Measurements from ENCODE around the gene BACH2.

BACH2 gene

DNA sequence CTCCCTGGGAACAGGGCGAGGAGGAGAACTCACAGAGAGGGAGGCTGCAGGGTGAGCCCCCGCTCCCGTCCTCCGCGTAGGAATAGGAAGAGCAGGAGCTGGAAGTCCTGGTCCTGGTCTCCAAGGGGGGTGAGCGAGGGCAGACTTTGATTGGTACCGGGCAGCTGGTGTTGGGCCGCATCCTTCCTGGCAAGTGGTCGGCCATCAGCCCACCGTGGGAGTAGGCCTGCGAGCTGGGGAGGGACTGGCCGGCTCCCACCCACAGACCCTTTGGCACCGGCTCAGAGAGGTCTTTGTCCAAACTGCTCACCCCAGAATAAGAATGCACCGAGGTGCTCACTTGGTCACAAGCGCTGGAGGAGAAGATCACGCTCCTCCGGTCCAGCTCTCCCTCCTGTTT lies 346.2 kb downstream of the BACH2 start:
- no peaks in the 10 kb centered on the region for H3K4me1 ChIP-seq (ENCODE audit: insufficient read depth, low read length)
- H3K27me3 ChIP-seq (ENCODE audit: insufficient read depth, low read length): no peaks in the 10 kb centered on the region
- H3K9me3 ChIP-seq (ENCODE audit: insufficient read depth, low read depth, low read length): no peaks in the 10 kb centered on the region
- H3K36me3 ChIP-seq (ENCODE audit: insufficient read depth, low read depth, low read length): no peaks in the 10 kb centered on the region
- H3K4me3 ChIP-seq (ENCODE audit: low read length): no peak overlapping the region
- no peak overlapping the region for H3K9ac ChIP-seq (ENCODE audit: low read depth, low read length)
- no peak overlapping the region for H3K27ac ChIP-seq (ENCODE audit: low read length)

DNA sequence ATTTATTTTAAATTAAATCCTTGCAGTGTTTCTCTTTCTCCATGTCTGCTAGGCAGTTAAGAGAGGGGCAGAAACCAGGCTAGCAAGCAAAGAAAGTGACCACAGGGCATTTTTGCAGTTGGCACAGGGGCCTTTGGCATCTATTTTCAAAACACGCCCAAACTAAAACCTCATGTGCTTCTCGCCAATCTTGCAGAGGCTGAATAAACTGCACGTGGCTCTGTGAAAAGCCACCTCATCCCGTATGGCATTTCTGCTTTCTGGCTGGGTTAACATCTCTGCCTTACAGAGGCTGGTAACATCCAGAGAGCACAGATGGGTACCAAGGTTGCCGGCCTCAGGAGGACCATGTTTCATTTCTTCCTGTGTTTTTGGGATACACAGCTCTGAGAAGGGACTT lies 347.8 kb downstream of the BACH2 start:
- 0 out of 2 replicates have a peak, but pooled peaks cover 2% of the 10 kb centered on the region for H3K9me3 ChIP-seq (ENCODE audit: insufficient read depth, low read depth, low read length)
- H3K36me3 ChIP-seq (ENCODE audit: insufficient read depth, low read depth, low read length): no peaks in the 10 kb centered on the region
- no peaks in the 10 kb centered on the region for H3K4me1 ChIP-seq (ENCODE audit: insufficient read depth, low read length)
- no peak overlapping the region for H3K4me3 ChIP-seq (ENCODE audit: low read length)
- H3K9ac ChIP-seq (ENCODE audit: low read depth, low read length): no peak overlapping the region
- H3K27me3 ChIP-seq (ENCODE audit: insufficient read depth, low read length): no peaks in the 10 kb centered on the region
- no peak overlapping the region for H3K27ac ChIP-seq (ENCODE audit: low read length)

DNA sequence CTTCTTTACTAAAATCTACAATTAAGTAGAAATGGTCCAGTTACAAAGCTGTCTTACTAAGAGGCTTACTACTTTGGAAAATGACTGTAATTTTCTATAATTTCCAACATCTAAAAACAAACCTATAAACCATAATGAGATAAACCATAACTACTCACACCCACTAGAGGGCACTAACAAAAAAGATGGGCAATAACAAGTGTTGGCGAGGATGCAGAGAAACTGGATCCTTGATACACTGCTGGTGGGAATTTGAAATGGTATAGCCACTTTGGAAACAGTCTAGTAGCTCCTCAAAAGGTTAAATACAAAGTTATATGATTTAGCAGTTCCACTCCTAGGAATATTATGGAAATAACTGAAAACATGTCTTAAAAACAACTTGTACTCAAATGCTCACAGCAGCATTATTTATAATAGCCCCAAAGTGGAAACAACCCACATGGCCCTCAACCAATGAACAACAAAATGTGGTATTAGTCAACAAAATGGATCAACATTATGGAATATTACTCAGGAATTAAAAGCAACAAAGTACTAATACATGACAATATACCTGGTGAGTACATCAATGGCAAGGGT lies 351.7 kb downstream of the BACH2 start:
- H3K4me1 ChIP-seq (ENCODE audit: insufficient read depth, low read length): no peaks in the 10 kb centered on the region
- H3K27ac ChIP-seq (ENCODE audit: low read length): no peak overlapping the region
- no peak overlapping the region for H3K9ac ChIP-seq (ENCODE audit: low read depth, low read length)
- no peaks in the 10 kb centered on the region for H3K36me3 ChIP-seq (ENCODE audit: insufficient read depth, low read depth, low read length)
- 0 out of 2 replicates have a peak, but pooled peaks cover 2% of the 10 kb centered on the region for H3K9me3 ChIP-seq (ENCODE audit: insufficient read depth, low read depth, low read length)
- H3K4me3 ChIP-seq (ENCODE audit: low read length): no peak overlapping the region
- H3K27me3 ChIP-seq (ENCODE audit: insufficient read depth, low read length): no peaks in the 10 kb centered on the region

DNA sequence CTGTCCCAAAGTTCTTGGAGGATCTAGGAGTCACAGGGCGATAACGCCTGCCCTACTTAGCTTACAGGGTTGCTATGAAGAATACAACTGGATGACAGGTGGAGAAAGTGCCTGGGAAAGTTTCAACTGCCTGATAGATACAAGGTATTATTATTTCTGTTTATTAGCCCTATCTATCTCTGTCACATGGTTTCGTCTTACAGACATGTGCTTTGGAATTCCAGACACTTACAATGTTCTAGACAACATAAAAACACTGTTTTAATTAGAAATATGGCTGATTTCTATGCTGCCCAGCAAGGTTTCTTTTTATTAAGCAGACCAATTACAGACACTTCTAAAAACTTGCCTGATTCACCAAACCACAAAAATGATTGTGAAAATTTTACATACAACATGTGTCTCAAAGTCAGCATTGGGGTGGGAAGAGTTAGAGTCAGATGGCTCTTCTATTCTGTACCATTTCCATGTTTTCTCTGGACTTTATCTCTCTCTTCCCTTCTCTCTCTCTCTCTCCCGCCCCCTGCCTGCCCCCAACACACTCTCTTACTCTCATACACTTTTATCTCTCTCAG lies 352.4 kb downstream of the BACH2 start:
- H3K4me1 ChIP-seq (ENCODE audit: insufficient read depth, low read length): no peaks in the 10 kb centered on the region
- no peak overlapping the region for H3K4me3 ChIP-seq (ENCODE audit: low read length)
- H3K36me3 ChIP-seq (ENCODE audit: insufficient read depth, low read depth, low read length): no peaks in the 10 kb centered on the region
- 0 out of 2 replicates have a peak, but pooled peaks cover 2% of the 10 kb centered on the region for H3K9me3 ChIP-seq (ENCODE audit: insufficient read depth, low read depth, low read length)
- no peak overlapping the region for H3K9ac ChIP-seq (ENCODE audit: low read depth, low read length)
- no peaks in the 10 kb centered on the region for H3K27me3 ChIP-seq (ENCODE audit: insufficient read depth, low read length)
- no peak overlapping the region for H3K27ac ChIP-seq (ENCODE audit: low read length)

DNA sequence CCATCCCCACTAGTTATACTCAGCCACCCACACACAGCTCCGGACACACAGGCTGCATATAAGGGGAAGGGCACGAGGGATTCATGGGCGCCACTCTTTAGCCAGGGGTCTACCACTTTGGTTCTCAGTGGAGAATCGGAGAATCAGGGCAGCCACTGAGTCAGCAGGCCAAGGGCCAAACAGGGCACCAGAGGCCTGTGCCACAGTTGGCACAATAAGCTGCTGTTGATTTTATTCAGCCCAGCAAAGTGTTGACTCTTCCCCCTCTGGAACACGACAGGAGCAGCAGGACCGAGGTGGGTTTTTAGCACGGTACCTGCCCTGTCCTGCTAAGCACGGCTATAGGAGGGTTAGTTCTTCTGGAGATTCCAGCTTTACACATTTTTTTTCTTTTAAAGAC lies 354.0 kb downstream of the BACH2 start:
- Histone ChIP-seq H3K4me3 (ENCODE audit: low read length) (no peak overlapping the region), H3K9me3 (ENCODE audit: insufficient read depth, low read depth, low read length) (0 out of 2 replicates have a peak, but pooled peaks cover 2% of the 10 kb centered on the region), H3K27ac (ENCODE audit: low read length) (no peak overlapping the region), H3K36me3 (ENCODE audit: insufficient read depth, low read depth, low read length) (no peaks in the 10 kb centered on the region), H3K27me3 (ENCODE audit: insufficient read depth, low read length) (no peaks in the 10 kb centered on the region), H3K4me1 (ENCODE audit: insufficient read depth, low read length) (no peaks in the 10 kb centered on the region), H3K9ac (ENCODE audit: low read depth, low read length) (no peak overlapping the region)

DNA sequence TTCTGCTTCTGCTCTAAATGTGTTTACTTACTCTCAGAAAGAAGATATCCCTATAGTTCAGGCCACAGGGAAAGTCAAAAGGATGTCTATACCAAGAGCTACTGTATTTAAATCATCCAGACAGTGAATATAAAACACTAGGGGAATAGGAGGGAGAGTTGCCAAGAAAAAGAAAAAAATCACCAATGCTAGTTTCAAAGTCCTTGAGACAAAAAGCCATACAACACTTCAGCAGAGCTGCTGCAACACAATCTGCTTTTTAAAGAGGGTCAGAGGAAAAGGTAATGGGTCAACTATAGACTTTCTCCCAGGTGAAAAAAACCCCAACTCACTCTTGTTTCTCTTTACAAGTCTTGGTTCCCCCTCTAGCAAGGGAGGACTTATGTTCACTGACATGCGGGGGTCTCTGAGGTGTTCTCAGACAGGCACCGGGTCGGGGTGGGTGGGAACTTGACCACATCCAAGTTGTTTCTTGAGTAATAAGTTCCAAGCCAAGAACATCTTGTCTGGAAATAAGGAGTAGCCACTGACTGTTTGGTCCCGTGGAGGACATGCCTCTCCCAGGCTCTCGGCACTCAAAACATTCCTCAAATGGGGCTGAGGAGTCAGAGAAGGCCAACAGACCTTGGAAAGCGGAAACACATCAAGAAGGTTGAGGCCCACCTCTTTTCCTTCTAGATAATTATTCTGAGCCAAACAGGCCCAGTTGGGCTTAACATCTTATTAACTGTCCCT lies 354.7 kb downstream of the BACH2 start:
- H3K9me3 ChIP-seq (ENCODE audit: insufficient read depth, low read depth, low read length): 0 out of 2 replicates have a peak, but pooled peaks cover 2% of the 10 kb centered on the region
- no peaks in the 10 kb centered on the region for H3K27me3 ChIP-seq (ENCODE audit: insufficient read depth, low read length)
- no peaks in the 10 kb centered on the region for H3K36me3 ChIP-seq (ENCODE audit: insufficient read depth, low read depth, low read length)
- H3K4me1 ChIP-seq (ENCODE audit: insufficient read depth, low read length): no peaks in the 10 kb centered on the region
- H3K27ac ChIP-seq (ENCODE audit: low read length): no peak overlapping the region
- H3K9ac ChIP-seq (ENCODE audit: low read depth, low read length): no peak overlapping the region
- H3K4me3 ChIP-seq (ENCODE audit: low read length): no peak overlapping the region

DNA sequence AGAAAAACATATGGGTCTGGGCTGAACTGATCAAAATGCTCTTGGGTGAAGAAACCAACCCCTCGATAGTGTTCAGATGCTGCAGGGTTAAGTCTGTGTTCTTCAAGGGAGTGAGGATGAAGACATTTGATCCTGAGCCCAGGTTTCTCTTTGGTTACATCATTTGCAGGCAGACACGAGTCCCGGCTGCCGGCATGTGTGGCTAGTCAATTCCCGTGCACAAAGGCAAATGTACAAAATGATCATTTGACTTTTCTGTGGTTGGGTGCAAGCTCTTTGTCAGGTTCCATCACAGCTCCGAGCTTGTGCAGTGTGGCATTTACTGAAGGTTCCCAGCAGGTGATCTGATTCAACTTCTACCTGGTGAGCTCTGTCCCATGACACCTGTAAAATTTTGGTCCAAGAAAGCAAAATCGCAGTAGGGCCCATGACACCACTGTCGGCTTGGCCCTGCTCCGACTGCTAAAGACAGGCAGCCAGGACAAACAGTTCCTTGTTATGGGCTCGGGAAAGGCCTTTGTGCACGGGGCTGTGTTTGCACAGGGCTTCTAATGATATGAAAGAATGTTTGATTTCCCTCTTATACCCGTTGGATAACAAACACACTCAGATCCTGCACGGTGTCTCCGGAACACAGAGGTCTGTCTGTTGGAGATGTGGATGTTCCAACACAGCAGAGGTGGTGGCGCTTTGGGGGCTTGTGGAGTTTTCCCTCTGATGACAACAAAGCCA lies 355.4 kb downstream of the BACH2 start:
- H3K4me1 ChIP-seq (ENCODE audit: insufficient read depth, low read length): no peaks in the 10 kb centered on the region
- H3K27ac ChIP-seq (ENCODE audit: low read length): no peak overlapping the region
- no peaks in the 10 kb centered on the region for H3K27me3 ChIP-seq (ENCODE audit: insufficient read depth, low read length)
- no peak overlapping the region for H3K4me3 ChIP-seq (ENCODE audit: low read length)
- 0 out of 2 replicates have a peak, but pooled peaks cover 2% of the 10 kb centered on the region for H3K9me3 ChIP-seq (ENCODE audit: insufficient read depth, low read depth, low read length)
- no peaks in the 10 kb centered on the region for H3K36me3 ChIP-seq (ENCODE audit: insufficient read depth, low read depth, low read length)
- H3K9ac ChIP-seq (ENCODE audit: low read depth, low read length): no peak overlapping the region

DNA sequence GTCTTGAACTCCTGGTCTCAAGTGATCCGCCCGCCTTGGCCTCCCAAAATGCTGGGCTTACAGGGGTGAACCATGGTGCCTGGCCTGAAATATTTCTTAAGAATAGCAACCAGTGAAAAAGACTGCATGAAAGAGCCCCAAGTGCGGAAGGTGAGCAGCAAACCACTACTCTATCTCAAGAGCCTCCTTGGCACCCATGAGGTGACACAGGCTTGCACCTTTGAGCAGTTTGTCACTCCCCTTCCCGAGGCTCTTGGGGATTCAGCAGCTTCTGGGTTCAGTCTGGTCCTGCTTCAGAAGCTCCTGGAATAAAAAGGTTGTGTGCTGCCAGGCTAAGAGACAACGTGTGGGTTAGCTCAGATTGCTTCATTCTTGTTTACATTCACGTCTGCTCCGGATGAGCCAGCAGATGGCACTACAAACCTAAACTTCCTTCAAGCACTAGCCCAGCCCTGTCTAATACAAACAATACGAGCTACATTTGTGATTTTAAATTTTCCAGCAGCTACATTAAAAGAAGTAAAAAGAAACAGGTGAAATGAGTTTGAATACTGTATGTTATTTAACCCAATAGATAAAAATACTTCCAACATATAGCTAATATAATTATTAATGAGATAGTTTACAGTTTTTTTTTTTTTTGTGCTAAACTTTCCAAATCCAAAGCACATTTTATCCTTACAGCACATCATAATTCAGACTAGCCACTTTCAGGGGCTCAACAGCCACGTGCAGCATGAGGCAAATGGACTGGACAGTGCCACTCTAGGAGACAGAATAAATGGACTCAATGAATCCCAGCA lies 356.2 kb downstream of the BACH2 start:
- 0 out of 2 replicates have a peak, but pooled peaks cover 2% of the 10 kb centered on the region for H3K9me3 ChIP-seq (ENCODE audit: insufficient read depth, low read depth, low read length)
- H3K27ac ChIP-seq (ENCODE audit: low read length): no peak overlapping the region
- H3K4me3 ChIP-seq (ENCODE audit: low read length): no peak overlapping the region
- H3K9ac ChIP-seq (ENCODE audit: low read depth, low read length): no peak overlapping the region
- H3K27me3 ChIP-seq (ENCODE audit: insufficient read depth, low read length): no peaks in the 10 kb centered on the region
- no peaks in the 10 kb centered on the region for H3K36me3 ChIP-seq (ENCODE audit: insufficient read depth, low read depth, low read length)
- no peaks in the 10 kb centered on the region for H3K4me1 ChIP-seq (ENCODE audit: insufficient read depth, low read length)

DNA sequence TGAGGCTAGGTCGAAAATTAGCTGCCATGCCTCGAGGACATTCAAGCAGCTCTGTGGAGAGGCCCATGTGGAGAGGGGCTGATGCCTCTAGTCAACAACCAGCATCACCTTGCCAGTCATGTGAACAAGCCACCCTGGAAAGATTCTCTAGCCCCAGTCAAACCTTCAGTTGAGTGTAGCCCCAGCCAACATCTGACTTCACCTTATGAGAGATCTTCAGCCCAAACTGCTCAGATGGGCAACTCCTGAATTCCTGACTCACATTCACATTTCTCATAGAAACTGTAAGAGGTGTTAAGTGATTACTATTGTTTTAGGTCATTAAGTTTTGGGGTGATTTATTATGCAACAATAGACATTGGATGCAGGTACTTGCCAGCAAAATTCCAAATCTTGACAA lies 357.5 kb downstream of the BACH2 start:
- Histone ChIP-seq H3K36me3 (ENCODE audit: insufficient read depth, low read depth, low read length) (no peaks in the 10 kb centered on the region), H3K9ac (ENCODE audit: low read depth, low read length) (no peak overlapping the region), H3K27ac (ENCODE audit: low read length) (no peak overlapping the region), H3K9me3 (ENCODE audit: insufficient read depth, low read depth, low read length) (no peaks in the 10 kb centered on the region), H3K4me3 (ENCODE audit: low read length) (no peak overlapping the region), H3K27me3 (ENCODE audit: insufficient read depth, low read length) (no peaks in the 10 kb centered on the region), H3K4me1 (ENCODE audit: insufficient read depth, low read length) (no peaks in the 10 kb centered on the region)

DNA sequence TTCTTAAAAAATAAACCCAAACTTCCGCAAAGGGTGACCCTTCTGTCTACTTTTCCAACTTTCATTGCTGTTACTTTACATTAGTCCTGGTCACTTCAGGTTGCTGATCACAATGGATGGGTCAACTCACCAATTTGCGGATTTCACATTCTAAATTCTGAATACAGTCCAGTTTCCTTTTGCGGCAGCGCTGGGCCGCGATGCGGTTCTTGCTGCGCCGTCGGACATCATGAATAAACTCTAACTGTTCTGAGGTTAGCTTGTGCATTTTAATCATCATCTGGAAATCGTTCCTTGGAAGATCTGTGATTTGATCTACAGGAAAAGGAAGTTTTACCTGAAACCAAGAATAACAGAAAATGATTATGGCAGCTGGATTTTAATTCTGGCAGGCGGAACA lies 358.6 kb downstream of the BACH2 start:
- Histone ChIP-seq H3K9me3 (ENCODE audit: insufficient read depth, low read depth, low read length) (no peaks in the 10 kb centered on the region), H3K4me3 (ENCODE audit: low read length) (no peak overlapping the region), H3K4me1 (ENCODE audit: insufficient read depth, low read length) (no peaks in the 10 kb centered on the region), H3K27me3 (ENCODE audit: insufficient read depth, low read length) (no peaks in the 10 kb centered on the region), H3K36me3 (ENCODE audit: insufficient read depth, low read depth, low read length) (no peaks in the 10 kb centered on the region), H3K9ac (ENCODE audit: low read depth, low read length) (no peak overlapping the region), H3K27ac (ENCODE audit: low read length) (no peak overlapping the region)

DNA sequence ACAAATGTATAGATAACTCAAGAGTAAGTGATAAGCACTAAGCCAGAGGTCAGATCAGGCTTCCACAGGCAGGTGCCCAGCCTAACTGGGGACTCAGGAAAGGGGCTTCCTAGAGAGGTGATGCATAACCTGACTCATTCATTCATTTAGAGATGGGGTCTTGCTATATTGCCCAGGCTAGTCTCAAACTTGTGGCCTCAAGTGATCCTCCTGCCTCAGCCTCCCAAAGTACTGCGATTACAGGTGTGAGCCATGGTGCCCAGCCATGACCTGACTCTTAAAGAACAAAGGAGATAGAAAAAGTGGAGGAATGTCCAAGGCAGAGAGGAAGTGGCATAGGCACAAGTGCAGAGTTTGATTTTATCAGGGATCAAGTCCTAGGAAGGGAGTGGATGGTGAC lies 360.5 kb downstream of the BACH2 start:
- Histone ChIP-seq H3K4me1 (ENCODE audit: insufficient read depth, low read length) (no peaks in the 10 kb centered on the region), H3K9me3 (ENCODE audit: insufficient read depth, low read depth, low read length) (no peaks in the 10 kb centered on the region), H3K36me3 (ENCODE audit: insufficient read depth, low read depth, low read length) (no peaks in the 10 kb centered on the region), H3K4me3 (ENCODE audit: low read length) (no peak overlapping the region), H3K9ac (ENCODE audit: low read depth, low read length) (no peak overlapping the region), H3K27ac (ENCODE audit: low read length) (no peak overlapping the region), H3K27me3 (ENCODE audit: insufficient read depth, low read length) (no peaks in the 10 kb centered on the region)

Data from iPS-20b (cell line).